ENCODE measurements around the gene DOCK2.

DNA sequence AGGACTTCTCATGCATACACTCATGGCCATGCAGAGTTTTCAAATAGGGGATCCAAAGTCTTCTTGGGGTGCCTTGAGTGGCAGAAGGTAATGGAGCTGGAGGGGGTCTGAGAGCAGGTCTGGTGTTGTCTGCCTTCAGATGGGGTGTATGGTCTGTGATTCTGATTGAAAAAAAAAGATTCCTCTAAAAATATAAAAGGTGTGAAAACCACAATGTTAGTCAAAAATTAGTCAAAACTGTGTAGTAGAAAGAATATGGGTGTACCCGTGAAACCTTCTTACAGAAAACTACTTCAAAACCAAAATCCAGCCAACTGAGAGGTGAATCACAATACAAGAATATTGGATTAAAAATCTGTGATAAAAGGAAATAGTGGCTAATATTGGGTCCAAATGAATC is 20.1 kb downstream of the DOCK2 start:
- no peak for TF ChIP-seq POLR2A (IDR thresholded peaks at IDR 0.05)
- TF ChIP-seq, protein P1, sequence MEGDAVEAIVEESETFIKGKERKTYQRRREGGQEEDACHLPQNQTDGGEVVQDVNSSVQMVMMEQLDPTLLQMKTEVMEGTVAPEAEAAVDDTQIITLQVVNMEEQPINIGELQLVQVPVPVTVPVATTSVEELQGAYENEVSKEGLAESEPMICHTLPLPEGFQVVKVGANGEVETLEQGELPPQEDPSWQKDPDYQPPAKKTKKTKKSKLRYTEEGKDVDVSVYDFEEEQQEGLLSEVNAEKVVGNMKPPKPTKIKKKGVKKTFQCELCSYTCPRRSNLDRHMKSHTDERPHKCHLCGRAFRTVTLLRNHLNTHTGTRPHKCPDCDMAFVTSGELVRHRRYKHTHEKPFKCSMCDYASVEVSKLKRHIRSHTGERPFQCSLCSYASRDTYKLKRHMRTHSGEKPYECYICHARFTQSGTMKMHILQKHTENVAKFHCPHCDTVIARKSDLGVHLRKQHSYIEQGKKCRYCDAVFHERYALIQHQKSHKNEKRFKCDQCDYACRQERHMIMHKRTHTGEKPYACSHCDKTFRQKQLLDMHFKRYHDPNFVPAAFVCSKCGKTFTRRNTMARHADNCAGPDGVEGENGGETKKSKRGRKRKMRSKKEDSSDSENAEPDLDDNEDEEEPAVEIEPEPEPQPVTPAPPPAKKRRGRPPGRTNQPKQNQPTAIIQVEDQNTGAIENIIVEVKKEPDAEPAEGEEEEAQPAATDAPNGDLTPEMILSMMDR (IDR thresholded peaks at IDR 0.05): no peak
